ENCODE data around the gene LYRM4.

The LYRM4 gene

GRCh38 chr6:5270093-5270680, 9.4 kb upstream of the LYRM4 start:
- TF ChIP-seq SIN3A (IDR thresholded peaks at IDR 0.05; ENCODE audit: borderline replicate concordance, insufficient read depth, low read length) = no peak
- no peak for TF ChIP-seq FOXP2 (optimal IDR thresholded peaks at IDR 0.05; ENCODE audit: borderline replicate concordance, extremely low read depth, extremely low read length, insufficient read depth)
- TF ChIP-seq, protein P1, sequence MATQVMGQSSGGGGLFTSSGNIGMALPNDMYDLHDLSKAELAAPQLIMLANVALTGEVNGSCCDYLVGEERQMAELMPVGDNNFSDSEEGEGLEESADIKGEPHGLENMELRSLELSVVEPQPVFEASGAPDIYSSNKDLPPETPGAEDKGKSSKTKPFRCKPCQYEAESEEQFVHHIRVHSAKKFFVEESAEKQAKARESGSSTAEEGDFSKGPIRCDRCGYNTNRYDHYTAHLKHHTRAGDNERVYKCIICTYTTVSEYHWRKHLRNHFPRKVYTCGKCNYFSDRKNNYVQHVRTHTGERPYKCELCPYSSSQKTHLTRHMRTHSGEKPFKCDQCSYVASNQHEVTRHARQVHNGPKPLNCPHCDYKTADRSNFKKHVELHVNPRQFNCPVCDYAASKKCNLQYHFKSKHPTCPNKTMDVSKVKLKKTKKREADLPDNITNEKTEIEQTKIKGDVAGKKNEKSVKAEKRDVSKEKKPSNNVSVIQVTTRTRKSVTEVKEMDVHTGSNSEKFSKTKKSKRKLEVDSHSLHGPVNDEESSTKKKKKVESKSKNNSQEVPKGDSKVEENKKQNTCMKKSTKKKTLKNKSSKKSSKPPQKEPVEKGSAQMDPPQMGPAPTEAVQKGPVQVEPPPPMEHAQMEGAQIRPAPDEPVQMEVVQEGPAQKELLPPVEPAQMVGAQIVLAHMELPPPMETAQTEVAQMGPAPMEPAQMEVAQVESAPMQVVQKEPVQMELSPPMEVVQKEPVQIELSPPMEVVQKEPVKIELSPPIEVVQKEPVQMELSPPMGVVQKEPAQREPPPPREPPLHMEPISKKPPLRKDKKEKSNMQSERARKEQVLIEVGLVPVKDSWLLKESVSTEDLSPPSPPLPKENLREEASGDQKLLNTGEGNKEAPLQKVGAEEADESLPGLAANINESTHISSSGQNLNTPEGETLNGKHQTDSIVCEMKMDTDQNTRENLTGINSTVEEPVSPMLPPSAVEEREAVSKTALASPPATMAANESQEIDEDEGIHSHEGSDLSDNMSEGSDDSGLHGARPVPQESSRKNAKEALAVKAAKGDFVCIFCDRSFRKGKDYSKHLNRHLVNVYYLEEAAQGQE (IDR thresholded peaks at IDR 0.05; ENCODE audit: insufficient read depth in 1 of 2, low read depth in 2 of 2, low read length in 2 of 2) = no peak
- TF ChIP-seq TAF1 (IDR thresholded peaks at IDR 0.05; ENCODE audit: borderline replicate concordance, insufficient read depth, low read length) = no peak

GRCh38 chr6:5266423-5266822, 5.7 kb upstream of the LYRM4 start:
- TF ChIP-seq FOXP2 (optimal IDR thresholded peaks at IDR 0.05; ENCODE audit: borderline replicate concordance, extremely low read depth, extremely low read length, insufficient read depth) (no peak), TAF1 (IDR thresholded peaks at IDR 0.05; ENCODE audit: borderline replicate concordance, insufficient read depth, low read length) (no peak), POLR2AphosphoS5 (IDR thresholded peaks at IDR 0.05; ENCODE audit: low read depth, low read length) (no peak), SIN3A (IDR thresholded peaks at IDR 0.05; ENCODE audit: borderline replicate concordance, insufficient read depth, low read length) (no peak)
- TF ChIP-seq, protein P1 (IDR thresholded peaks at IDR 0.05; ENCODE audit: insufficient read depth in 1 of 2, low read depth in 2 of 2, low read length in 2 of 2) = no peak

DNA sequence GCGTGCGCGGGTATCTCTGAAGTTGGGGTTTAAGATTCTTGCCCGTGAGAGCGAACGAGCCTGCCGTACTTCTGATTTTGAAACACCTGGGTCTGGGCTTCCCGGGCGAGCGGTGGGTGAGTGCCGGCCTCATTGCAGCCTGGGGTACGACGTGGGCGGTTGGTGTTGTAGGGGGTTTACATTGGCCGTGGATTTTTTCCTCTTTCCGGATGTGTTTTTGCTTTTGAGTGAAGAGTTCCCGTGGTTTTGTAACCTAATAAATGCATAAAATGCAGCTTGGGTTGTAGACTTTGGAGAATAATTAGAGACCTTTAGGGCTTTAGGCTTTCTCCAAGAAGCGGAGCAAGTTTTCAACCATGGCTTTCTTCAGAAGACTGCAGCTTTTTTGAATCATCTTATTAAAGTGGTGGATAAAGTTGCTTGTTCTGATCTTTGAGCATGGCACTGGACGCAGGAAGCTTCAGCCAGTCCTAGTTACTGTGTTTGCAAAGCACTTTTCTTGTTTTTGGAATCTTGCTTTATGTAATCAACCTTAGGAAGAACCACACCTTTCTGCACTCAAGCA, 877 bp upstream of the LYRM4 start:
- no peak for TF ChIP-seq POLR2AphosphoS5 (IDR thresholded peaks at IDR 0.05; ENCODE audit: low read depth, low read length)
- no peak for TF ChIP-seq SIN3A (IDR thresholded peaks at IDR 0.05; ENCODE audit: borderline replicate concordance, insufficient read depth, low read length)
- no peak for TF ChIP-seq FOXP2 (optimal IDR thresholded peaks at IDR 0.05; ENCODE audit: borderline replicate concordance, extremely low read depth, extremely low read length, insufficient read depth)

DNA sequence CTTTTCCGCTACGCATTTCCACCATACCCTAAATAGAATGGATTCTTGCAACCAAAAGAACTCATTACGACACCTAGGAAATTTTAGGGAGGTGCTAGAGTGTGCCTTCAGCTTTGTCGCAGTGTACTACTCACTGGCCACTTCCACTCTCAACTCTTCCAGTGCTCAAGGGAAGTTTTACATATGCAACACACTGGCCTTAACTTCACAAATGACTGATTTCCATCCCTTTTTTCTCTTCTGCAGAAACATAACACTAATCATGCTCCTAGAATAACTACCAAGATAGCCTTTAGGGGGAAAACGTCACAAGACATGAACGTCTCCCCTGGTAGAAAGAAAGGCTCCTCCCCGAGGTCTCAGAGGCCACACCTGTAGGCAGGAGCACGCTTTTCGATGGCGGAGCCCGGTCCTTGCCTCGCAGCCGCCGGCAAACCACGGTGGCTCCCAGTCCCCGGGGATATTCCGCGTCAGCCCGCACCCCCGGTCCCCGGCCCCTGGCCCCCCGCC, 584 bp downstream of the LYRM4 start:
- no peak for TF ChIP-seq SIN3A (IDR thresholded peaks at IDR 0.05; ENCODE audit: borderline replicate concordance, insufficient read depth, low read length)
- TF ChIP-seq FOXP2 (optimal IDR thresholded peaks at IDR 0.05; ENCODE audit: borderline replicate concordance, extremely low read depth, extremely low read length, insufficient read depth) = no peak
- TF ChIP-seq POLR2AphosphoS5 (IDR thresholded peaks at IDR 0.05; ENCODE audit: low read depth, low read length) = no peak; the same call in 1 of the 2 replicates
- TF ChIP-seq, protein P1 (IDR thresholded peaks at IDR 0.05; ENCODE audit: insufficient read depth in 1 of 2, low read depth in 2 of 2, low read length in 2 of 2) = no peak
- 0 out of 2 replicates have a peak, but pooled peaks have one; percentile 17 for TF ChIP-seq TAF1 (IDR thresholded peaks at IDR 0.05; ENCODE audit: borderline replicate concordance, insufficient read depth, low read length)

GRCh38 chr6:5259428-5259827, 1.3 kb downstream of the LYRM4 start:
- TF ChIP-seq SIN3A (IDR thresholded peaks at IDR 0.05; ENCODE audit: borderline replicate concordance, insufficient read depth, low read length) = no peak
- TF ChIP-seq, protein P1 (IDR thresholded peaks at IDR 0.05; ENCODE audit: insufficient read depth in 1 of 2, low read depth in 2 of 2, low read length in 2 of 2) = no peak
- TF ChIP-seq FOXP2 (optimal IDR thresholded peaks at IDR 0.05; ENCODE audit: borderline replicate concordance, extremely low read depth, extremely low read length, insufficient read depth) = no peak
- TF ChIP-seq POLR2AphosphoS5 (IDR thresholded peaks at IDR 0.05; ENCODE audit: low read depth, low read length) = no peak
